Loucy (cell line): ENCODE results near the gene NTN1.

ENCODE experiments used
- CTCF ChIP-seq: fragments of 200-600 bp; sonication (generic); conservative IDR thresholded peaks from 2 replicates; pipeline ENCODE4 v1.5.1; 2014; ENCODE audit warnings: mild to moderate bottlenecking, antibody characterized with exemption, low read length
- EZH2phosphoT487 ChIP-seq: fragments of 200-600 bp; IDR thresholded peaks from 2 replicates; pipeline ENCODE4 v1.6.1; 2018; ENCODE audit warnings: antibody characterized with exemption, mild to moderate bottlenecking, moderate library complexity, borderline replicate concordance

GRCh38 chr17:9195411-9195810, 174.1 kb downstream of the NTN1 start:
- TF ChIP-seq CTCF (no peak), EZH2phosphoT487 (no peak)
